Erythroblast (primary cell): ENCODE data around the gene CNDP2.

Experiments used
- GATA1 ChIP-seq: IDR thresholded peaks from 2 replicates; pipeline ENCODE4 v1.6.1; 2011; ENCODE audit warnings: low read depth, mild to moderate bottlenecking, control low read depth, low read length, moderate library complexity
- POLR2A ChIP-seq: IDR thresholded peaks from 2 replicates; pipeline ENCODE4 v1.6.1; 2011; ENCODE audit warnings: mild to moderate bottlenecking, low read length

DNA sequence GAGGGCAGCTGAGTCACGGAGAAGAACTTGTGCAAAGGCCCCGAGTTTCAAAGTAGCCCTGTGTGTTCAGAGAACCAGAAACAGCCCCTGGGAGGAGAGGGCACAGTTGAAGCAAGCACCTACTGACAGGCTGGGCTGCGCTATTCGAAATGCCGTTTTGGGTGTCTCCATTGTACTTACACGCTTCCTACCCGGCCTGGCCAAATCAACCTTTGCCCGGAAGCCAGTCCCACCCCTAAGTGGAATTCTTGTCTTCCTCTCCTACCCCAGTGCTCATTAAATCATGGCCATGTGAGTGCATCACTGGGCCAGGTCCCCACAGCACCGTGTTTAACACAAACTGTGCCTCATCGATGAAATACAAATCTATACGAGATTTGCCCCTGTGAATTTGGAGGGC, 45.0 kb upstream of the CNDP2 start:
- TF ChIP-seq POLR2A: no peak
- no peak for TF ChIP-seq GATA1
